AG09309 (cell line): Measurements from ENCODE around the gene MYBPH.

Experiments used
- DNase-seq: peaks from one replicate; pipeline ENCODE4 v3.0.0-alpha.2; 2010; ENCODE audit warnings: low read depth
- H3K4me3 ChIP-seq: 2 replicates; pipeline ENCODE4 v1.5.1; 2011; ENCODE audit warnings: mild to moderate bottlenecking, low read depth, low read length, moderate library complexity; ENCODE audit not compliant: control insufficient read depth
- TF ChIP-seq, protein P1 (sequence below): IDR thresholded peaks from 2 replicates; pipeline ENCODE4 v1.5.1; 2011; ENCODE audit warnings: mild to moderate bottlenecking, low read depth, low read length, inconsistent platforms; ENCODE audit not compliant: insufficient read depth, control insufficient read depth; ENCODE audit errors: missing control alignments

The MYBPH gene

DNA sequence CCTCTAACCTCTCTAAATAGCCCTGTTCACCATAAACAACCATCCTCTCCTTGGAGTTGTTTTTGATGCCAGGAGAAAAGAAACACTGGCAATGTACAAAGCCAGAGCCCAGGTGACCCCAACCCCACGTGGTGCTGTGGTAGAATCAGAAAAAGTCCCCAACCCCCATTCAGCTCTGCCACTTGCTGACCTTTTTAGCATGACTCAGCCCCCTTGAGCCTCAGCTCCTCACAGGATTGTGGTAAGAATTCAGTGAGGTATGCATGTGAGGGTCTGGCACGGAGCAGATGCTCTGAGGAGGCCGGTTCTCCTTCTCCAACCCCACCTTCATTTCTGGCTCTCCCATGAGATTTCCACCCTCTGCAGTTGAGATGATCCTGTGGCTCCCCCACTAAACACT, 22.0 kb upstream of the MYBPH start:
- no peak overlapping the region for H3K4me3 ChIP-seq
- TF ChIP-seq, protein P1, sequence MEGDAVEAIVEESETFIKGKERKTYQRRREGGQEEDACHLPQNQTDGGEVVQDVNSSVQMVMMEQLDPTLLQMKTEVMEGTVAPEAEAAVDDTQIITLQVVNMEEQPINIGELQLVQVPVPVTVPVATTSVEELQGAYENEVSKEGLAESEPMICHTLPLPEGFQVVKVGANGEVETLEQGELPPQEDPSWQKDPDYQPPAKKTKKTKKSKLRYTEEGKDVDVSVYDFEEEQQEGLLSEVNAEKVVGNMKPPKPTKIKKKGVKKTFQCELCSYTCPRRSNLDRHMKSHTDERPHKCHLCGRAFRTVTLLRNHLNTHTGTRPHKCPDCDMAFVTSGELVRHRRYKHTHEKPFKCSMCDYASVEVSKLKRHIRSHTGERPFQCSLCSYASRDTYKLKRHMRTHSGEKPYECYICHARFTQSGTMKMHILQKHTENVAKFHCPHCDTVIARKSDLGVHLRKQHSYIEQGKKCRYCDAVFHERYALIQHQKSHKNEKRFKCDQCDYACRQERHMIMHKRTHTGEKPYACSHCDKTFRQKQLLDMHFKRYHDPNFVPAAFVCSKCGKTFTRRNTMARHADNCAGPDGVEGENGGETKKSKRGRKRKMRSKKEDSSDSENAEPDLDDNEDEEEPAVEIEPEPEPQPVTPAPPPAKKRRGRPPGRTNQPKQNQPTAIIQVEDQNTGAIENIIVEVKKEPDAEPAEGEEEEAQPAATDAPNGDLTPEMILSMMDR = no peak
- DNase-seq = peak; percentile 67

DNA sequence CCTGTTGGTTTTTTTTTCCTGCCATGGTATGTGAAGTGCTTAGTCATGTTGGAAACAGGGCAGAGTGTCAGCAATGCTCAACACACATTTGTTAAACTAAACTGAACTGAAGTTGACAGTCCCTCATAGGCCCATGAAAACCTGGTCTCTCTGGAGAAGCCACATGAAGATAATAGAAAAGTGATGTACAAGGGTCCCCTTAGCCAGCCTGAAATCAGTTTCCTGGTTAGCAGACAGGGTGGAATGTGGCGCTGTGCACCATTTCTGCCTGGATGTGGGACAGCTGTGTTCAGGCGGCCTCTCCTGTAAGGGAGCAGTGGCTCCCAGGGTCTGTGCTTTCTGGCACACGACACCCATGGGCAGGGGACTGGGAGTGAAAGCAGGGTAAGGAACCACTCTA, 20.7 kb upstream of the MYBPH start:
- DNase-seq = no peak
- TF ChIP-seq, protein P1 = peak; percentile 23
- no peak overlapping the region for H3K4me3 ChIP-seq

DNA sequence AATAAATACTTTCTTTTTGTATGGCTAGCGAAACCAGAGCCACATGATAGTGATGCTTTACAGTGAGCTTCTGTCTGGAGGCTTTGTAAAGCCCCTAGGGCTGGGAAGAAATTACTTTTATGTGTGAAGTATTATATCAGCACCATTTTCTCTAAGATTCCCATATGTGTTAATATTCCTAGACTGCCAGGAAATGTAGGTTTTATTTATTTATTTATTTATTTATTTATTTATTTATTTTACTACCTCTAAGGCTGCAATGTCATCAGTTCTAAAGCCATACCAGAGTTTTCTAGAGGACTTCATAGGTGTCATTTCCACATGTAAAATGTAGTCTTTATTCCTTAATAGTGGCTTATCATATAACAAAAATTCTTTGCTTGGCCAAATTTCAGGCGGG, 15.3 kb upstream of the MYBPH start:
- TF ChIP-seq, protein P1 = no peak
- no peak overlapping the region for H3K4me3 ChIP-seq

DNA sequence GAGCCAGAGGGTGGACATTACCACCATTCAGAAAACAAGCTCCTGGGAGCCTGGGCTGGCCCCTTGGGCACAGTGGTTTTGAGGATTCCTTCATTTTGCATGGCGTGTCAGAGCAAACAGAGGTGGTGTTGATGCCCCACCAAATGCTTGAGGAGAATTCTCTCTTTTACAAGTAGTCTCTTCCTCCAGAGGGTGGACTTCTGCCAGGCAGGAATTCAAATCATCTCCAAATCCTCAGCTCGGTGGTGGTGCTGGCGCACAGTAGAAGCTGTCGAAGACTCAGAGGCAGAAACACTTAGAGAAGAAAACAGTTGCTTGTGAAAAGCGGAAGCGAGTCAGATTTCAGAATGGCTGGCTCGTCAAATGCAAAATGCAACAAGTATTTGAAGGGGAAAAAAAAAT, 14.3 kb upstream of the MYBPH start:
- H3K4me3 ChIP-seq = no peak overlapping the region
- TF ChIP-seq, protein P1 = no peak
- DNase-seq = no peak

More for the DNA sequence above, 15.3 kb upstream of the MYBPH start:
- DNase-seq = no peak

DNA sequence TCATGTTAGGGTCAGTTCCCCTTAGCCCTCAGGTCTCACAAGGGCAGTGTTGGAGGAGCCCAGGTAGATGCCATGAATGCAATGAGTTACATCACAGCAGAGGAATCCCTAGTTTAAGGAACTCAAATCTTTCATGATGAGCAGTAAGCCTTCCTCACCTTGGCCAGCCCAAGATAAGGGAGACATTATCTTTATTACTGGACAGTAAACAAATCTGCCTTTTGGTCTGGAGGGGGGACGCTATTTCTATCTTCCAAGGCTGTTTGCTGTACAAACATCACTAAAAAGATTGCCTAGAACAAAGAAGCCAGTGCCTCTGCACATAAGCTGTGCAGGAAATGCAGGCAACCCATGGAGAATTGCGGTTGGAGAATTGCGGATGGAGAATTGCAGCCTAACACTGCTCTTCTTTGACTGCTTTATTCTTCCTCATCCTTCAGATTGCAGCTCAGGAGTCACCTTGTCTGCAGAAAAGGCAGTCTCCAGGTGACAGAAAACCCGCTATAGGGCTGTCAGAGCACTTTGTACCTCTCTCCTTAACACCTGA, 13.1 kb upstream of the MYBPH start:
- H3K4me3 ChIP-seq = no peak overlapping the region
- no peak for DNase-seq
- TF ChIP-seq, protein P1 = no peak

DNA sequence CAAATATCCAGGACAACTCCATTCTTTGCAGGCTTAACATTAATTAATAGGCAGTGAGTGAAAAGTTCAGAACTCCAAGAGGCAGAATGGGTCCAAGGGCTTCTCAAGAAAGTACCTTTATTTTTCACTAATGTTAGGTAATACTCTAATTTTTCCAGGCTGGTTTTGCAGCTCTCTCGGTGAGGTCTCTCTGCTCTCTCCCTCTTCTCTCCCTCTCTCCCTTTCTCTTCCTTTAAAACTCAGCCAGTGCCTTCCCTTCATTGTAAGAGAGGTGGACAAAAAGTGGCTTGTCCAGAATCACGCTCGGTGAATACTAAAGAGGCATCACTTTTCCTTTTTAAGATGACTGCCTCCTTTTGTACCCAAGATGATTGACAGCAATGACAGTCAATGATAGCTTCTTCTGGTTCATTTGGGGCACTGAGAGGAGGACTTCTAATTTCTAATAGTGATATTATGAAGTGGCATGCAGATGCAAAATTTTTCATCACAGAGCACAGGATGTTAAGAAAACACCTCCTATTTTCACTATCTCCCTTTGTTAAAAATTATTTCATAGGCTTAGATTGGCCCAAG, 12.2 kb upstream of the MYBPH start:
- no peak overlapping the region for H3K4me3 ChIP-seq
- TF ChIP-seq, protein P1 = no peak
- no peak for DNase-seq
